HepG2 (cell line): ENCODE measurements around the gene SSX2IP. TPM values are rescaled to one million over a fixed set of nuclear protein-coding genes. Genes with fewer than 3 reads are reported as not detected.
A peak's percentile ranks its signal among the peaks of the same experiment; 100 is the strongest.

Experiments used
- ASH2L ChIP-seq: fragments of 300-600, 200-600 bp; sonication (generic); IDR thresholded peaks from 2 replicates; pipeline ENCODE4 v1.7.0; 2017; ENCODE audit warnings: low read depth, mild to moderate bottlenecking, moderate library complexity, mixed read lengths, low read length; ENCODE audit not compliant: insufficient read length
- DMTF1 ChIP-seq: sonication (generic); formaldehyde crosslinking; IDR thresholded peaks from 2 replicates; pipeline ENCODE4 v1.4.0; 2020; ENCODE audit warnings: mild to moderate bottlenecking, missing genetic modification reagents
- E2F1 ChIP-seq: sonication (generic); formaldehyde crosslinking; IDR thresholded peaks from 2 replicates; pipeline ENCODE4 v1.5.0; 2020; ENCODE audit warnings: missing genetic modification reagents
- FOSL2 ChIP-seq: sonication (generic); formaldehyde crosslinking; IDR thresholded peaks from 2 replicates; pipeline ENCODE4 v1.4.0; 2020; ENCODE audit warnings: missing genetic modification reagents
- GATAD1 ChIP-seq: IDR thresholded peaks from 2 replicates; pipeline ENCODE4 v1.6.1; 2016; ENCODE audit warnings: missing genetic modification reagents, missing compliant biosample characterization
- MEF2D ChIP-seq: sonication (generic); formaldehyde crosslinking; IDR thresholded peaks from 2 replicates; pipeline ENCODE4 v1.5.1; 2020; ENCODE audit warnings: mild to moderate bottlenecking, missing genetic modification reagents
- NCOA2 ChIP-seq: sonication (generic); formaldehyde crosslinking; IDR thresholded peaks from 2 replicates; pipeline ENCODE4 v1.8.0; 2022; ENCODE audit warnings: inconsistent platforms
- NFYC ChIP-seq: IDR thresholded peaks from 2 replicates; pipeline ENCODE4 v1.6.1; 2016; ENCODE audit warnings: missing genetic modification reagents, missing compliant biosample characterization
- POLR2AphosphoS5 ChIP-seq: IDR thresholded peaks from 2 replicates; pipeline ENCODE4 v1.6.1; 2012; ENCODE audit warnings: low read depth, low read length
- RFX3 ChIP-seq: IDR thresholded peaks from 2 replicates; pipeline ENCODE4 v1.6.1; 2016; ENCODE audit warnings: missing biosample characterization, missing genetic modification reagents
- SETDB1 ChIP-seq: sonication (generic); formaldehyde crosslinking; IDR thresholded peaks from 2 replicates; pipeline ENCODE4 v1.5.1; 2020; ENCODE audit warnings: missing genetic modification reagents, mild to moderate bottlenecking, borderline replicate concordance
- SRSF1 ChIP-seq: fragments of 200-400 bp; formaldehyde crosslinking; optimal IDR thresholded peaks from 2 replicates; pipeline ENCODE3; 2017; ENCODE audit warnings: mild to moderate bottlenecking, low read depth, low read length, moderate library complexity
- TAF1 ChIP-seq: sonication (generic); formaldehyde crosslinking; IDR thresholded peaks from 2 replicates; pipeline ENCODE4 v1.4.0; 2020; ENCODE audit warnings: missing genetic modification reagents
- ZNF263 ChIP-seq: sonication (generic); formaldehyde crosslinking; IDR thresholded peaks from 2 replicates; pipeline ENCODE4 v1.4.0; 2020; ENCODE audit warnings: missing genetic modification reagents
- ZNF362 ChIP-seq: sonication (generic); formaldehyde crosslinking; IDR thresholded peaks from 2 replicates; pipeline ENCODE4 v1.4.0; 2020; ENCODE audit warnings: missing genetic modification reagents, mild to moderate bottlenecking, borderline replicate concordance
- ZNF503 ChIP-seq: sonication (generic); formaldehyde crosslinking; IDR thresholded peaks from 2 replicates; pipeline ENCODE4 v1.4.0; 2020; ENCODE audit warnings: missing genetic modification reagents
- ZNF577 ChIP-seq: sonication (generic); formaldehyde crosslinking; IDR thresholded peaks from 2 replicates; pipeline ENCODE4 v1.4.0; 2020; ENCODE audit warnings: mild to moderate bottlenecking, low read depth, missing genetic modification reagents, borderline replicate concordance
- ZNF639 ChIP-seq: conservative IDR thresholded peaks from 2 replicates; pipeline ENCODE4 v1.6.1; 2018; ENCODE audit warnings: missing genetic modification reagents
- ZNF773 ChIP-seq: sonication (generic); formaldehyde crosslinking; IDR thresholded peaks from 2 replicates; pipeline ENCODE4 v1.4.0; 2020; ENCODE audit warnings: missing genetic modification reagents, borderline replicate concordance
- polyA plus RNA-seq, 8 experiments: library from polyadenylated mRNA; depleted of rRNA in 3 of 8; stranded (reverse) in 7 of 8; unstranded in 1 of 8; fragments of >200 nt; fragmentation: Illumina TruSeq in 4 of 8; extraction: Trizol in 4 of 8; gene quantifications; 2 replicates each; pipeline versions ENCODE4 v1.2.1 to v1.2.3, GENCODE V29; 2011 to 2016; ENCODE audit warnings: low read depth in 4 of 8, missing spikeins in 1 of 8, mixed read lengths in 1 of 8; ENCODE audit not compliant: insufficient read depth in 1 of 8
- total RNA-seq, 5 experiments: library from RNA; depleted of rRNA; stranded (reverse); fragments of >200 nt; fragmentation: Illumina TruSeq; extraction: Trizol; gene quantifications; 2 replicates each; pipeline ENCODE4 v1.2.3, GENCODE V29; 2016; ENCODE audit warnings: low read depth in 1 of 5

Gene SSX2IP
- total and polyA plus RNA-seq, 2 of the 13 experiments (the other 11 are each of a cell fraction or from before 2014, with no cell fraction given): 2.7 to 23.7 TPM

- TF ChIP-seq RFX3 (peak; percentile 78), ZNF773 (no peak), SETDB1 (CRISPR knock-in tag) (no peak), GATAD1 (CRISPR knock-in tag) (peak; percentile 46), DMTF1 (no peak), ZNF503 (CRISPR knock-in tag) (peak; percentile 42; the same call in 1 of the 2 replicates), TAF1 (CRISPR knock-in tag) (peak; percentile 22; the same call in 1 of the 2 replicates), NCOA2 (CRISPR knock-in tag) (no peak), ZNF639 (CRISPR knock-in tag) (peak; percentile 66; the same call in 1 of the 2 replicates), ZNF263 (0 out of 2 replicates have a peak, but pooled peaks have one; percentile 21), POLR2AphosphoS5 (peak; percentile 45; the same call in 1 of the 2 replicates), FOSL2 (peak; percentile 73), MEF2D (CRISPR knock-in tag) (0 out of 2 replicates have a peak, but pooled peaks have one; percentile 15), ZNF577 (CRISPR knock-in tag) (no peak), E2F1 (CRISPR knock-in tag) (0 out of 2 replicates have a peak, but pooled peaks have one; percentile 60), NFYC (peak; percentile 86), ZNF362 (CRISPR knock-in tag) (peak; percentile 70; the same call in 1 of the 2 replicates), ASH2L (peak; percentile 82), SRSF1 (peak; percentile 40)
Measured at GRCh38 chr1:84690397-84691121, at the start of gene SSX2IP (continued).
